Lower leg skin (tissue), 4 donors: ENCODE data around the gene KRTAP5-8. TPM values are rescaled to one million over a fixed set of nuclear protein-coding genes. Genes with fewer than 3 reads are reported as not detected.

Experiments
- DNase-seq, 2 donors: peaks; one replicate each; pipeline ENCODE4 v3.0.0-alpha.2; 2019; ENCODE audit warnings: low spot score in 2 of 2
- H3K4me3 ChIP-seq: fragments of 200-600 bp; sonication (generic); 2 replicates; pipeline ENCODE4 v1.5.1; 2017; ENCODE audit warnings: mild to moderate bottlenecking, low read depth; ENCODE audit not compliant: poor library complexity, severe bottlenecking
- POLR2A ChIP-seq, 2 donors: fragments of 450-650 bp; IDR thresholded peaks; one replicate each; pipeline ENCODE4 v1.6.1; 2016 to 2017; ENCODE audit warnings: antibody characterized with exemption in 2 of 2, mild to moderate bottlenecking in 1 of 2, moderate library complexity in 1 of 2
- WGBS, 2 donors: methylation state at CpG; one replicate each; pipeline ENCODE4 v1.1.5; 2018; 5-methylcytosine and 5-hydroxymethylcytosine counted together
- intact Hi-C: fragments of 100-400 bp; cut with DNase I; formaldehyde crosslinking; loops from one replicate; pipeline ENCODE4 v1.15.0; 2023; ENCODE audit warnings: low total_unique reads
- total RNA-seq, 4 donors: library from RNA; depleted of rRNA; stranded (reverse); fragments of >200 nt; gene quantifications; one replicate each; pipeline ENCODE4 v1.1.0, GENCODE V29; 2016
- TF ChIP-seq, protein P1 (sequence below), 3 donors: fragments of 450-650 bp; IDR thresholded peaks; one replicate each; pipeline ENCODE4 v1.5.1; 2016; ENCODE audit warnings: antibody characterized with exemption in 3 of 3, mild to moderate bottlenecking in 3 of 3, moderate library complexity in 2 of 3

The KRTAP5-8 gene
- total RNA-seq, 4 donors from 2014 or later = 1.1 to 12.4 TPM; not detected in 2

DNA sequence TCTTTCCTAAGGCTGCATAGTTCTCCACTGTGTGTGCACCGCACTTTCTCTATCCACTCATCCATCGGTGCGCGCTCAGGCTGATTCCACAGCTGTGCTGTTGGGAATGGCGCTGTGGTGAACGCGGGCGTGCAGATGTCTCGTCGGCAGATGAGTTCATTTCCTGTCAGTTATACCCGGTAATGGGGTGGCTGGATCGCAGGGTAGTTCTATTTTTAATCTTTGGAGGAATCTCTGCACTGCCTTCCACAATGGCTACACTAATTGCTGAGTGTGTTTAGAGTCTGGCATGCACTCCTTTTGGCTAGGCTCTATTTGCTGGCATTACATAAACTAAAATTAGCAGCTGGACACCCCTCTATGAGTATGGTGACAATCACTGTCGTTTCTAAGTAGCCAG is 38.7 kb upstream of the KRTAP5-8 start:
- H3K4me3 ChIP-seq = no peak overlapping the region
- 83 to 86% methylated on average over 13 of the region's 13 CpGs for WGBS, 2 donors
- DNase-seq = peak in 1 of 2 donors; percentile 52

GRCh38 chr11:71499546-71499945 is 38.3 kb upstream of the KRTAP5-8 start:
- TF ChIP-seq, protein P1, sequence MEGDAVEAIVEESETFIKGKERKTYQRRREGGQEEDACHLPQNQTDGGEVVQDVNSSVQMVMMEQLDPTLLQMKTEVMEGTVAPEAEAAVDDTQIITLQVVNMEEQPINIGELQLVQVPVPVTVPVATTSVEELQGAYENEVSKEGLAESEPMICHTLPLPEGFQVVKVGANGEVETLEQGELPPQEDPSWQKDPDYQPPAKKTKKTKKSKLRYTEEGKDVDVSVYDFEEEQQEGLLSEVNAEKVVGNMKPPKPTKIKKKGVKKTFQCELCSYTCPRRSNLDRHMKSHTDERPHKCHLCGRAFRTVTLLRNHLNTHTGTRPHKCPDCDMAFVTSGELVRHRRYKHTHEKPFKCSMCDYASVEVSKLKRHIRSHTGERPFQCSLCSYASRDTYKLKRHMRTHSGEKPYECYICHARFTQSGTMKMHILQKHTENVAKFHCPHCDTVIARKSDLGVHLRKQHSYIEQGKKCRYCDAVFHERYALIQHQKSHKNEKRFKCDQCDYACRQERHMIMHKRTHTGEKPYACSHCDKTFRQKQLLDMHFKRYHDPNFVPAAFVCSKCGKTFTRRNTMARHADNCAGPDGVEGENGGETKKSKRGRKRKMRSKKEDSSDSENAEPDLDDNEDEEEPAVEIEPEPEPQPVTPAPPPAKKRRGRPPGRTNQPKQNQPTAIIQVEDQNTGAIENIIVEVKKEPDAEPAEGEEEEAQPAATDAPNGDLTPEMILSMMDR (IDR thresholded peaks at IDR 0.05) = no peak
- TF ChIP-seq POLR2A (IDR thresholded peaks at IDR 0.05) = no peak
- no peak overlapping the region for H3K4me3 ChIP-seq
- intact Hi-C loops = no loop called here
- 95 to 96% methylated on average over 6 of the region's 6 CpGs for WGBS, 2 donors
- peak in 1 of 2 donors; percentile 21 for DNase-seq

More for the DNA sequence above, 38.7 kb upstream of the KRTAP5-8 start:
- TF ChIP-seq, protein P1 (IDR thresholded peaks at IDR 0.05) = no peak
- no peak for TF ChIP-seq POLR2A (IDR thresholded peaks at IDR 0.05)
- intact Hi-C loops = no loop called here

- TF ChIP-seq, protein P1 (IDR thresholded peaks at IDR 0.05) = no peak
- TF ChIP-seq POLR2A (IDR thresholded peaks at IDR 0.05) = no peak
- DNase-seq = peak in 1 of 2 donors; percentile 69
- 48 to 67% methylated on average over 6 of the region's 6 CpGs for WGBS, 2 donors
- no peak overlapping the region for H3K4me3 ChIP-seq
- intact Hi-C loops = no loop called here
Measured at GRCh38 chr11:71500601-71501021, 37.2 kb upstream of the KRTAP5-8 start.

DNA sequence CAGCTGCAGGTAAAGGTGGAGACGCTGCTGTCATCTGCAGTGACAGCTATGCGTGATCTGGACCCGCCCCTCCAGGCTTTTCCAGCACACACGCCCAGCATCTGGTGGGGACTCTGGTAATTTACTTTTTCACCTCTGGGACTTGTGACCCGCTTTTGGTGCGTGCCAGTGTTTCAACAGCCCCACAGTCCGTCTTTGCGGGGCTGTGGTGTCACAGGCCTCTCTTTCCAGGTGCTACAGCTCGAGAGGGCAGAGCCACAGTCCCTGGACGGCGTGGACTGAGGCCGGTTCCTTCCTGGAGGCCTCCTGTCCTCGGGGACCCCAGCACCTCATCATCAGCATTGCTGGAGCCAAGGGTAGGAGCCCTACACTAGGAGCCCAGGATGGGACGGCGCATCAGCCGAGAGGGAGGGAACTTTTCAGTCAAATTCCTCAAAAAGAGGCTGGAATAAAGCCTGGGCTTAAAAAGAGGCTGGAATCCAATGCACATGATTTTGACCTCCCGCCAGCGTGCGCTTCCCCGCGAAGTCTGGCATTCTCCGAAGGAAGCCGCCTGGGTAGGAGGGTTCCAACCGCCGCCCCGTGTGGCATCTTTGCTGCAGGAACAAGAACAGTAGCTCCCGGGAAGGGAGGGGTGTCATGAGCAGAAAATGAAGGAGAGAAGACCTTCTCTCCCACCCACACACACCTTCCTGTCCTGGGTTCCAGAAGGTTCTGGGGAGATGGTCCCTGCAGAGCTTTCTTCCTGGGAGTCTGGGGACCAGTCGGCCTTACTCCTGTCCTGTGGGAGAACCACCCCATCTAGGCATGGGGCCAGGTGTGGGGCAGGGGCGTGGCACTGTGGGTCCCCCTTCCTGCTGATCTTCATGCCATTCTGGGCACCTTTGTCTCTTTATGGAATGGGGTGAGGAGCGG is 36.5 kb upstream of the KRTAP5-8 start:
- intact Hi-C loops = no loop called here
- H3K4me3 ChIP-seq = no peak overlapping the region
- DNase-seq = peak in 1 of 2 donors; percentile 72
- WGBS, 2 donors = 89 to 93% methylated on average over 30 of the region's 30 CpGs
- TF ChIP-seq, protein P1 (IDR thresholded peaks at IDR 0.05) = no peak
- no peak for TF ChIP-seq POLR2A (IDR thresholded peaks at IDR 0.05)

- intact Hi-C loops = no loop called here
- DNase-seq = peak in 1 of 2 donors; percentile 57
- WGBS, 2 donors = 95 to 98% methylated on average over 10 of the region's 10 CpGs
- no peak for TF ChIP-seq POLR2A (IDR thresholded peaks at IDR 0.05)
- TF ChIP-seq, protein P1 (IDR thresholded peaks at IDR 0.05) = no peak
- no peak overlapping the region for H3K4me3 ChIP-seq
Measured at GRCh38 chr11:71502026-71502425, 35.8 kb upstream of the KRTAP5-8 start.
